ENCODE data around the gene RALGAPB.

RALGAPB gene

DNA sequence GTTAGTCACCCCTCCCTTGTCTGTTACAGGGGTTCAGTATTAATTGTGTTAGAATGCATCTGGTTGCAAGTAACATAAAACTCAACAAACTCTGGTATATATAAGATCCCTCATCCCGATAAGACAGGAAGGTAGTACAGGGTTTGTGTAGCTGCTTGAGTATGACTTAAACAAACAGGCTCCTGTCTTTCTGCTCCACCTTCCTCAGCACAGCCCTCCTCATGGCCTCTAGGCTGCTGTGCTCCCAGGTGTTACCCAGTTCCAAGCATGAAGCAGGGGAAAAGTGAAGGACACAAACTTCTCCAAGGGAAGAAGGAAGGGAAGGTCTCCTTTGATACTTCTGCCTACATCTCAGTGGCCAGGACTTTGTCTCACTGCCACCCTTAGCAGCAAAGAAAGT is 1.4 kb upstream of the RALGAPB start:
- Histone ChIP-seq H3K4me3 (replicated peaks; ENCODE audit: low read depth, low read length) (no peak overlapping the region), H3K27me3 (replicated peaks; ENCODE audit: control insufficient read depth, insufficient read depth, low read length) (no peaks in the 10 kb centered on the region), H3K36me3 (ENCODE audit: control insufficient read depth, insufficient read depth, low read length) (no peaks in the 10 kb centered on the region)
- DNase-seq (ENCODE audit: extremely low read depth, insufficient read length) = no peak
- TF ChIP-seq, protein P1, sequence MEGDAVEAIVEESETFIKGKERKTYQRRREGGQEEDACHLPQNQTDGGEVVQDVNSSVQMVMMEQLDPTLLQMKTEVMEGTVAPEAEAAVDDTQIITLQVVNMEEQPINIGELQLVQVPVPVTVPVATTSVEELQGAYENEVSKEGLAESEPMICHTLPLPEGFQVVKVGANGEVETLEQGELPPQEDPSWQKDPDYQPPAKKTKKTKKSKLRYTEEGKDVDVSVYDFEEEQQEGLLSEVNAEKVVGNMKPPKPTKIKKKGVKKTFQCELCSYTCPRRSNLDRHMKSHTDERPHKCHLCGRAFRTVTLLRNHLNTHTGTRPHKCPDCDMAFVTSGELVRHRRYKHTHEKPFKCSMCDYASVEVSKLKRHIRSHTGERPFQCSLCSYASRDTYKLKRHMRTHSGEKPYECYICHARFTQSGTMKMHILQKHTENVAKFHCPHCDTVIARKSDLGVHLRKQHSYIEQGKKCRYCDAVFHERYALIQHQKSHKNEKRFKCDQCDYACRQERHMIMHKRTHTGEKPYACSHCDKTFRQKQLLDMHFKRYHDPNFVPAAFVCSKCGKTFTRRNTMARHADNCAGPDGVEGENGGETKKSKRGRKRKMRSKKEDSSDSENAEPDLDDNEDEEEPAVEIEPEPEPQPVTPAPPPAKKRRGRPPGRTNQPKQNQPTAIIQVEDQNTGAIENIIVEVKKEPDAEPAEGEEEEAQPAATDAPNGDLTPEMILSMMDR (IDR thresholded peaks at IDR 0.05; ENCODE audit: insufficient read depth, low read length, poor library complexity, severe bottlenecking) = no peak

DNA sequence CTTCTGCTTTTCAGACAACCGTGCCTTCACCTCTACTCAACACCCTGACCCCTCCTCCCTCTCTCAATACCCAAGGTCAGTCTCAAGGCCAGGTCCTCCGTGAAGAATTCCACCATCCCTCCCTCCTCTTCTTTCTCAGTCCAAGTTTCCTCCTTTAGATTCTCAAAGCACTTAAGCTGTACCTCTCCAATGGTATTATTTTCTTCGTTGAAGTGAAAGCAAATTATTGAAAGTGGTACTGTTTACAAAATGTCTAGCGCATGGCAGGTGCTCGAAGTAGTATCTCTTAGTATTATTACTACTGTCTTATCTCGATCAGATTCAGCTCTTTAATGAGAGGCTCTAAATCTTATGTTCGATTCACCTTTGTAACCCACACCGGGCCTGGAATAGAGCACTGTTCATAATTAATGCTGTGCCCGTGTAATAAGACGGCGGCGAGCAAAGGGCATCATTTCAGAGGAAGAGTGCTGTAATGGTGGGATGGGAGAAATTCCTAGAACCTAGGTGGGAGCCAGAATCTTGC is 593 bp upstream of the RALGAPB start:
- no peaks in the 10 kb centered on the region for H3K27me3 ChIP-seq (replicated peaks; ENCODE audit: control insufficient read depth, insufficient read depth, low read length)
- no peak for DNase-seq (ENCODE audit: extremely low read depth, insufficient read length)
- TF ChIP-seq, protein P1 (IDR thresholded peaks at IDR 0.05; ENCODE audit: insufficient read depth, low read length, poor library complexity, severe bottlenecking) = no peak
- peak overlapping the region; percentile 86 for H3K4me3 ChIP-seq (replicated peaks; ENCODE audit: low read depth, low read length)
- no peaks in the 10 kb centered on the region for H3K36me3 ChIP-seq (ENCODE audit: control insufficient read depth, insufficient read depth, low read length)

DNA sequence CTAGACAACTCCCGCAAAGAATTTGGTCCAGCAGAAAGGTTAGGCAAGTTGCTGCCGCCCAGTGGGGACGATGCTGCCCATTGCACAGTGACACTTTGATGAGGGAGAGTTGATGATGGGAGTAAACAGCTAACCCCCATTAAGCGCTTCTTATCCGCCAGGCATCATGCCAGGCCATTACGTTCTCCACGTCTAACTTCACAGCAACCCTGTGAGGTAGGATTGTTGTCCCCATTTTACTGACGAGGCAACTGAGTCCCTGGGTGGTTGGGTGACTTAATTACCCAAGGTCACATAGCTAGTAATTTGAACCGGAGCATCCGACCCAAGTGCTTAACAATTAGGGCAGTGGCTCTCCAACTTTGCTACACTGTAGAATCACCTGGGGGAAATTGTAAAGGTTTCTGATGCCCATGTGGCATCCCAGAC is 738 bp downstream of the RALGAPB start:
- TF ChIP-seq, protein P1 (IDR thresholded peaks at IDR 0.05; ENCODE audit: insufficient read depth, low read length, poor library complexity, severe bottlenecking) = peak; percentile 31
- Histone ChIP-seq H3K36me3 (ENCODE audit: control insufficient read depth, insufficient read depth, low read length) (no peaks in the 10 kb centered on the region; the same call in 1 of the 2 replicates), H3K27me3 (replicated peaks; ENCODE audit: control insufficient read depth, insufficient read depth, low read length) (no peaks in the 10 kb centered on the region), H3K4me3 (replicated peaks; ENCODE audit: low read depth, low read length) (peak overlapping the region; percentile 86)
- DNase-seq (ENCODE audit: extremely low read depth, insufficient read length) = no peak

DNA sequence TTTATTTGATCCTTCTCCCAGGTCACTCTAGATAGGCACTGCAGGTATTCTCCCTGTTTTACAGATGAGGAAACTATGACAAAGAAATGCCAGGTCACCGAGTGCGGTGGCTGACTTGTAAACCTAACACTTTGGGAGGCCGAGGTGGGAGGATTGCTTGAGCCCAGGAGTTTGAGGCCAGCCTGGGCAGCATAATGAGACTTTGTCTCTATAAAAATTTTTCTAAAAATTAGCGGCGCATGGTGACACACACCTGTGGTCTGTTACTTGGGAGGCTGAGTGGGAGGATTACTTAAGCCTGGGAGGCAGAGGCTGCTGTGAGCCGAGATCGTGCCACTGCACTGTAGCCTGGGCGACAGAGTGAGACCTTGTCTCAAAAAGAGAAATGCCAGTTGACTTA is 5.1 kb downstream of the RALGAPB start:
- Histone ChIP-seq H3K36me3 (ENCODE audit: control insufficient read depth, insufficient read depth, low read length) (no peaks in the 10 kb centered on the region; the same call in 1 of the 2 replicates), H3K4me3 (replicated peaks; ENCODE audit: low read depth, low read length) (no peak overlapping the region), H3K27me3 (replicated peaks; ENCODE audit: control insufficient read depth, insufficient read depth, low read length) (no peaks in the 10 kb centered on the region)
- TF ChIP-seq, protein P1 (IDR thresholded peaks at IDR 0.05; ENCODE audit: insufficient read depth, low read length, poor library complexity, severe bottlenecking) = no peak
- no peak for DNase-seq (ENCODE audit: extremely low read depth, insufficient read length)

DNA sequence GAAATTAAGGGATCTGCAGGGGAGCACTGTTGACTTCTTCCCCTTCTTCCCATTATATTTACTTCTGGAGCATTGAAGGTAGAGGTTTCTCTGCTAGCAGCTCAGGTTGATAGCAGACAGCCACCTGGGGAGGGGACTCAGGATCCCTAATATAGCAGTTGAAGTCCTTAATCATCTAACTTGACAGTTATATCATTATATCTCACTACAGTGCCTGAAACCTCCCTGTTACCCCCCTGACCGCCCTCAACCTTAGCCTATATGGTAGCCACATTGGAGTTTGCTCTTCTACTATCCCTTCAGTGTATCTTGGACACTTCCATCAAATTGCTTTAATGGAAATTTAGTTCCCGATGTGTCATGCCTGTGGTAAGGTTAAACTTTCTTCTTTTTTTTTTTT is 7.0 kb downstream of the RALGAPB start:
- Histone ChIP-seq H3K4me3 (replicated peaks; ENCODE audit: low read depth, low read length) (no peak overlapping the region), H3K27me3 (replicated peaks; ENCODE audit: control insufficient read depth, insufficient read depth, low read length) (no peaks in the 10 kb centered on the region), H3K36me3 (ENCODE audit: control insufficient read depth, insufficient read depth, low read length) (peaks cover 2% of the 10 kb centered on the region)
- TF ChIP-seq, protein P1 (IDR thresholded peaks at IDR 0.05; ENCODE audit: insufficient read depth, low read length, poor library complexity, severe bottlenecking) = no peak
- no peak for DNase-seq (ENCODE audit: extremely low read depth, insufficient read length)

DNA sequence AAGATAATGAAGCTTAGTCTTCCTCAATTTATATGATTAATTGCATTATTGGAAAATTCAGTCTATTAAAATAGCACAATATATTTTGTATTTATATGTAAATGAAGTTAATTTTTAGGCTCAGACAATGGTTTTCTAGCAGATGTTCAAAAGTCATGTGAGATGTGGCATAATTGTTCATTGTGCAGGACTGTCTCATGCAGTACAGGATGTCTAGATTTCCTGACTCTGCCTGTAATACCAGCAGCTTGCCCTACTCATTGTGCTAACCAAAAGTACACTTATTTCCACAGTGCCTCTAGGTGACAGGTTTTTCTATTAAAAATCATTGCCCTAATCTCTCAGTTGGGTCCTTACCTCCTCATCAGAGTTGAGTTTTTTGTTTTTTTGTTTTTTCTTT is 12.4 kb downstream of the RALGAPB start:
- TF ChIP-seq, protein P1 (IDR thresholded peaks at IDR 0.05; ENCODE audit: insufficient read depth, low read length, poor library complexity, severe bottlenecking) = no peak
- H3K36me3 ChIP-seq (ENCODE audit: control insufficient read depth, insufficient read depth, low read length) = peaks cover 8% of the 10 kb centered on the region
- no peak overlapping the region for H3K4me3 ChIP-seq (replicated peaks; ENCODE audit: low read depth, low read length)
- no peak for DNase-seq (ENCODE audit: extremely low read depth, insufficient read length)
- no peaks in the 10 kb centered on the region for H3K27me3 ChIP-seq (replicated peaks; ENCODE audit: control insufficient read depth, insufficient read depth, low read length)

All from GM06990 (cell line).